HG02973 (cell line): Measurements from ENCODE around the gene NUDT2.

Experiments
- ATAC-seq: cut with Tn5 transposase; IDR thresholded peaks from one replicate; pipeline ENCODE4 v1.9.1; 2021; ENCODE audit warnings: moderate library complexity; ENCODE audit not compliant: unreplicated experiment

The NUDT2 gene

GRCh38 chr9:34383904-34384303 lies 54.5 kb downstream of the NUDT2 start:
- no peak for ATAC-seq

GRCh38 chr9:34384368-34385165 lies 55.2 kb downstream of the NUDT2 start:
- no peak for ATAC-seq

- no peak for ATAC-seq
Measured at GRCh38 chr9:34385561-34386230, 56.3 kb downstream of the NUDT2 start.

GRCh38 chr9:34386656-34387055 lies 57.3 kb downstream of the NUDT2 start:
- no peak for ATAC-seq

DNA sequence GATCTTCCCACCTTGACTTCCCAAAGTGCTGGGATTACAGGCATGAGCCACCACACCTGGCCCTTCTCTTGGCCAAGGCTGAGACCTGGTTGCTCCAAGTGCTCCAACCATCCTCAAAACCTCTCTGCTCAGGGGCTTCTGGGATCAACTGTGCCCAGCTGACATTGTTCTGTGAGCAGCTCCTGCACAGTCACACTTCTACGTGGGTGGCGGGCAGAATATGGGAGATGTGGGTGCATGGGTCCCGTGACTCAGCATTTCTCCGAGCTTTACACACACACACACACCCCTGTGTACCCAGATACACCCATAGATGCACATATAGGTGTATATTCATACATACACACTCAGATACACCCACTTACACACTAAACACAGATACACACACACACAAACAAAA lies 57.9 kb downstream of the NUDT2 start:
- no peak for ATAC-seq

- no peak for ATAC-seq
Measured at GRCh38 chr9:34392511-34392910, 63.1 kb downstream of the NUDT2 start.
